HG03457 (cell line): ENCODE measurements around the gene GALNT2.

Experiments
- ATAC-seq: cut with Tn5 transposase; IDR thresholded peaks from one replicate; pipeline ENCODE4 v1.9.1; 2021; ENCODE audit warnings: moderate number of reproducible peaks; ENCODE audit not compliant: unreplicated experiment

The GALNT2 gene

DNA sequence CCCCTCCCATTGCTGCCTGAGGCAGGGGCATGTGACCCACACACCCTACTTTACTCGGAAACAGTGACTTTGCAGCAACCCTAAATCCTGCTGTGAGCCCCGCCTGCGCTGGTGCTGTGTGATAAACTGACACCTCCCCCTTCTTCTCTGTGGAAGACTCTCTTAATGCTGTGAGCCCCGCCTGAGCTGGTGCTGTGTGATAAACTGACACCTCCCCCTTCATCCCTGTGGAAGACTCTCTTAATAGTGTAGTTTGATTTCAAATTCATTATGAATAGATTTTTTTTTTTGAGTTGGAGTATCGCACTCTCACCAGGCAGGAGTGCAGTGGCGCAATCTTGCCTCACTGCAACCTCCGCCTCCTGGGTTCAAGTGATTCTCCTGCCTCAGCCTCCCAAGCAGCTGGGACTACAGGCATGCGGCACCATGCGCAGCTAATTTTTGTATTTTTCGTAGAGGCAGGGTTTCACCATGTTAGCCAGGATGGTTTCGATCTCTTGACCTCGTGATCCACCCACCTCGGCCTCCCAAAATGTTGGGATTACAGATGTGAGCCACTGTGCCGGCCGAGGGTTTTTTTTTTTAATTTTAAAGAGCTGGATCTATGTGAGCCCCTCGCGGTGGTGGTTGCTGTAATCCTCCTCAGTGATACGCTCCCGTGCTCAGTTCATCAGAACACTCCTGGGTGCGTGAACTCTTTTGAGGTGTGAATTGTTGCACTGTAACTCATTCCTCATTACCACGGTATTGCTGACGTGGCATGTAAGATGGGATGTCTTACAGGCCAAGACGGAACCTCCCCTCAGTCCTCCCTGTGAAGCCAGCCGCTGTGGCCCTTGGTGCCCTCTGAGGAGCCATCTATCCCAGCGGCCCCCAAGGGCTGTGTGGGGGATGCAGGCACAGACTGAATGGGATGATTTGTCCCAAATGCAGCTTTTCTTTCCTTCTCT is 60.3 kb downstream of the GALNT2 start:
- ATAC-seq, result no peak

DNA sequence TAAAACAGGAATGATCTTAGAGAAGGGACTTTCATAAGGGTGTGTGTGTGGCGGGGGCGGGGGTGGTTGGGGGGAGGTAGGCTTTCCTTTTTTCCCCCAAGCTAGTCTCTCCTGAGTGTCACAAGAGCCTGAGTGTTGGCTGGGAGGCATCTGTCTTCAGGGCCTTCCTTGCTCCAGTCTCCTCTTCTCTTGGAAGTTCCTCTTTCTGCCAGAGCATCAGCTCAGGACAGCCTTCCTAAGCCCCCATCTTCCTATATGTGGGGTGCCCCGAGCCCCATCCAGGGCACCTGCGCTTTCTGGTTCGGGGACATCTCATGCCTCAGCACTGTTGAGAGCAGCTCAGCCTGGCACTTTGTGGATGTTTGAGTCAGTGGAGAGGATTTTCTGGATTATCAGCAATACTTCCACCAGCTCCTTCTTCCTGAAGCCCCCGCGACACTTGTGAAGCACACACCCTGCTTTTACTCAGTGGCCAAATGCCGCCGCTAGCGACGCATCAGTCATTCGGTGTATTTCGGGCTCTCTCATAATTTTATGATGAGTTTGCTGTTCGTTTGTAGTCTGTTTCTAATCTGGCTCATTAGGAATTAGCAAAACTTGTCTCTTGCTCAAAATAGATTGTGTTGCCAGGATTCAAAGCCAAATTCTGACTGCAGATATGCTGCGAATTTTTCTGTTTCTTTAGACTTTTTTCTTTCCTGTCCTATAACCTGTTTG is 61.7 kb downstream of the GALNT2 start:
- ATAC-seq, result no peak

DNA sequence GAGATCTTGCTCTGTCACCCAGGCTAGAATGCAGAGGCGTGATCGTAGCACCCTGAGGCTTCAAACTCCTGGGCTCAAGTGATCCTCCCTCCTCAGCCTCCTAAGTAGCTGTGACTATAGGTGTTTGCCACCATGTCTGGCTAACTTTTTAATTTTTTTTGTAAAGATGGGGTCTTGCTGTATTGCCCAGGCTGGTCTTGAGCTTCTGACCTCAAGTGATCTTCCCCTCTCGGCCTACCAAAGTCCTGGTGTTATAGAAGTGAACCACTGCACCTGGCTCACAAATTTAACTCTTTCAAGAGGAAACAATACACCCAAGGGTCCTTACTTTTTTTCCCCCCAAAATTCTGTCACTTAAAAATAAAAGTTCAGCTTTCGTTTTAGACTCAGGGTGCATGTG is 62.3 kb downstream of the GALNT2 start:
- no peak for ATAC-seq

DNA sequence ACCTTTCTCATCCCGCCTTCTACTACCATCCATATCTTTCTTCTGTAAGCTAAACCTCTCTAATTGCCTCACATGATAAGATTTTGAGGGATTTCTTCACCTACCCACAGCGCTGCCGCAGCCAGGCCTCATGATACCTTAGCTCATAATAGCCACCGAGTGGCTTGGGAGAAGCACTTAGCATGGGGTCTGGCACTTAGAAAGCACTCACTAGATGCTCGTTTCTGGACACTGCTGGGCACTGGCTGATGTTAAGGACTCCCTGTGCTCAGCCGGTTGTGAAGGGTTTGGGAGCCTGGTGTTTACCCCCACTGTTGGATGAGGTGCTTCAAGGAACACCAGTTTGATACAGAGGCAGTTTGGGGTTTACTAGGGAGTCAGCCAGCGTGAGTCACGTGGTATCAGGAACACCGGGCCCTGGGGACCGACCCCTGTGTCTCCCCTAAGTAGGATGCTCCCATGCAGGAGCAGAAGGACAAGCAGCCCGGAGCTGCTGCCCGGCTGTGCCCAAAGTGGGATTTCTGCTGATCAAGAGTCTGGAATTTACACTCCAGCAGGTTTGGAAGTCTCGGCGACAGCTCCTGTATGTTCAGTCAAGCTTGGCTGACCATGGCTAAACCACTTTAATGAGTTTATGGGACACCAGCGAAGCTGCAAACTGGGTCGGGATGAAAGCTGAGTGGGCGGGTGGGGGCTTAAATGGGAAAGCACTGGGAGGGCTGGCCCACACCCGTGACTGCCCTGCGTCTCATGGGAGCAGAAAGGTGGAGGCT is 63.3 kb downstream of the GALNT2 start:
- no peak for ATAC-seq

DNA sequence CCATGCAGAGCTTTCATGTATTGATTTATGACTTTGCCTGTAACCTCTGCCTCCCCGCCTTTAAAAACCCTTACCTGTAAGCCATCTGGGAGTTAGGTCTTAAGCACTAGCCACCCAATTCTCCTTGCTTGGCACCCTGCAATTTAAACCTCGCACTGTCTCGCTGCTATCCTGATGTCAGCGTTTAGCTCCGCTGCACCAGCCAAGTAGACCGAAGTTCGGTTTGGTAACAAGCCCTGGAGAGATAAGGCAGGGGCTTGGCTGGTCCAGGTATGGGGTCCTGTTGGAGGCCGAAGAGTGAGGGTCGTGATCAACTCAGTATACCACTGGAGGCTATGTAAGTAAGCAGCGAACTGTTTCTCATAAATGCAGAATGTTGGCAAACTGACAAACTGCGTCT is 64.4 kb downstream of the GALNT2 start:
- no peak for ATAC-seq

DNA sequence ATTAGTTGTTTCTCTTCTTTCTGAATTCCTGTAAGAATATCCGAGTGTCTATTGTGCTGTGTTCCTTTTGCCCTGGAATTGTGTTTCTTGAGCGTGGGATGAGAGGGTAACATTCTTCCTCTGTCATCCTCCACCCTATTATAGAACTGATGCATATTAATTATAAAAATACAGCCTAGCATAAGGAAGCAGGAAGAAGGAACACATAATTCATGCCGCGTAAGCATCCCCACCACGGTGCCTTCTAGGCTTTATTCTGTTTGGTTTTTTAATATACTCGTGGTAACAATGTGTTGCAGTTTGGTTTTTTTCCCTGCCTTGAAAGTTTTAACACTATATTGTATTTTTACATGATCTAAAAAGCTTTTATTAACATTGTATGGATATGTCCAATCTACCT is 65.7 kb downstream of the GALNT2 start:
- no peak for ATAC-seq

DNA sequence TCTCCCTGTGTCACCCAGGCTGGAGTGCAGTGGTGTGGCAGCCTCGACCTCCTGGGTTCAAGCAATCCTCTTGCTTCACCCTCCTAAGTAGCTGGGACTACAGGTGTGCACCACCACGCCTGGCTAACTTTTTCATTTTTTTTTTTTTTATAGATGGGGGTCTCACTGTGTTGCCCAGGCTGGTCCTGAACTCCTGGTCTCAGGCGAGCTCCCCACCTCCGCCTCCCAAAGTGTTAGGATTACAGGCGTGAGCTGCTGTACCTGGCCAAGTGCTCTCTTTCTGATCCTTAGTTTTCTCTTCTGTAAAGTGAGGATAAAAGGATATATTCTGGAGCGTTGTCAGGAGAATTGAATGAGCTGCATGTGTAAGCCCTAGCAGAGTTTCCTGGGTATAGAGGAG is 68.7 kb downstream of the GALNT2 start:
- ATAC-seq, result no peak

DNA sequence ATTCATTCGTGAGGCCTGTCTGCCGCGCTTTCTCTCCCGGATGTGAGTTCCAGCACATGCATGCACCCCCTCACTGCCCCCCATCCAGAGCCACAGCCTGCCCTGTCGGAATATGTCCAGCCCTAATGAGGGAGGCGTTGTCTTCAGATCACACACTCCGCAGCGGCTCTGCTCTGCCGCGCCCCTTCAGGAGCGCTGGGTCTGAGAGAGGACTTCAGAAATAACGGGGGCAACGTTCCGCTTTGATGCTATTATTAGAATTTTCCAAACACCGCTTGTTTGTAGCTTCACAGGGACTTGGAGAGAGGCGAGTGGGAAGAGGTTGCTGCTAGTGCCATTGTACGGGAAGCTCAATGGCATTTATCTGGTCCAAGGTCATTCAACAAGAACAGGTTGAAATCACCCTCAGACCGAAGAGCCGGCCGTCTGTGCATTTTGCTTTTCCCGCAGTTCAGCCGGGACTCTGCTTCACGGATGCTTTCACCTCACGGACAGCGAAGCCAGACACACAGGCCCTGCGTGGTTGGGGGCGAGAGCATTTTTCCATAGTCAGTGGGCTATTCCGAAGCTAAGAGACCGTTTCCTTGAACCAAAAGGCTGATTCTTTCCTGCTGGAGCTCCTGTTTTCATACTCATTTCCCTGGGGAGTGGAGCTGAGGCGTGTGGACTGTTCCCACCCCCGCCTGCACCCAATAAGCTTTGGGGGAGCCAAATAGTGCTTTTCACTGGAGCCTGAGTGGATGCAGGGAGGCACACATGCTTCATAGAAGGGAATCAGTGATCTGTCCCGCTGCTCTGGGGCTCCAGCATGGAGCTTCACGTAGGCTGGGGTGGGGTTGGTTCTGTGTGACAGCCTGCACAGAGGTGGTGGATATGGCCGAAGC is 69.7 kb downstream of the GALNT2 start:
- ATAC-seq, result no peak

DNA sequence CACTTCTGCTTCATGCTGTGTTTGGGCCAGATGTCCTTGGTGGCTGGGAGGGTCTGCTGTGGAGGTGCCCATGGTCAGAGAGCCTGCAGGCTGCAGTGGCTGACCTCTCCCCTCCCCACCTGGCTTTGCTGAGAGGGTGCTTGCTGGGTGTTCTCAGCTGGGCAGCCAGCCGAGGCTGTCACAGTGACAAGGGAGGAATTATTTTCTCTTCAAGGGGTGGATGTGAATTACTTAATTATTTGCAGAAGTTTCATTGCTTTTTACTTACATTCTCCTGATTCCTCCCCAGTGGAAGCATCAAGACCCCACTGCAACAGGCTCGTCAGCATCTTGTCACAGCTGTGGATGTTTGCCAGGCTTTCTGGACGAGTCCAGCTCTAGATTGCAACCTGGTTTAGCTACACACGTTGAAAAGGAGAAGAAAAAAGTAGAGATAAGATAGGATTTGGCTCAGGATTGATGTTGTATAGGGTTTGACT is 70.3 kb downstream of the GALNT2 start:
- ATAC-seq, result no peak

DNA sequence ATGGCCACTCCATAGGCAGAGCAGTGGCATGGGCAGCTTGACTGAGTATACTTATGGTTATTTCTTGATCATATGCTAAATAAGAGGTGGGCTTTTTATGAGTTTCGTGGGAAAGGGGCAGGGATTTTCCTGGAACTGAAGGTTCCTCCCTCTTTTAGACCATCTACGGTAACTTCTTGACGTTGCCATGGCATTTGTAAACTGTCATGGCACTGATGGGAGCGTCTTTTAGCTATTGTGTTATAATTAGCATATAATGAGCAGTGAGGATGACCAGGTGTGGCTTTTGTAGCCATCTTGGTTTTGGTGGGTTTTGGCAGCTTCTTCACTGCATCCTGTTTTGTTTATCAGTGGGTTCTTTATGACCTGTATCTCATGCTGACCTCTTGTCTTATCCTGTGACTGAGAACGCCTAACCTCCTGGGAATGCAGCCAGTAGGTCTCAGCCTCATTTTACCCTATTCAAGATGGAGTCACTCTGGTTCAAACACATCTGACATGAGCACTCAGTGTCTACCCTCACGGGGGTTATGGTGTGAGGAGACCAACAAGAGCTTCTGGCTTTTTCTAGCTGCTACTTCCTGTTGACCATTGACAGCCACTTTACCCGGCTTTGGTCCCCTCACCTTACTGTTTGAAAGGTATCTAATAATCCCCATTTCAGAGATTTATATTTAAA is 71.7 kb downstream of the GALNT2 start:
- ATAC-seq, result no peak

DNA sequence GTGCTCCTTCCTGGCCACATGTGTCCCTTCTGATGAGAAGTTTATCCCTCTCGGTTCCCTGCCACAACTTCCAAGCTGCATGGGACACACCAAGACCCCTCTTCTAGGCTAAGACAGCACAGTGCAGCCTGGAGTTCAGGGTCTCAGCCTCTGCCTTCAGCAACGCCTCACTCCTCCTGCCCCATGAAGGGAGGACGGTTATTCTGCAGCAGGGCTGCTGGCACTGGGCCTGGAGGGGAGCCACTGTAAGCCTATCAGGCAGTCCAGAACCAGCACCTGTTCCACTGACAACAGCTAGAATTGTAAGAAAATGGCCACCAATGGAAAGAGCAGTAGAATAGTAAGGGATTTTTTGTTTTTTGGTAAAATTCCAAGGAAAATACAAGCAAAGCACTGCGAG is 72.3 kb downstream of the GALNT2 start:
- no peak for ATAC-seq

DNA sequence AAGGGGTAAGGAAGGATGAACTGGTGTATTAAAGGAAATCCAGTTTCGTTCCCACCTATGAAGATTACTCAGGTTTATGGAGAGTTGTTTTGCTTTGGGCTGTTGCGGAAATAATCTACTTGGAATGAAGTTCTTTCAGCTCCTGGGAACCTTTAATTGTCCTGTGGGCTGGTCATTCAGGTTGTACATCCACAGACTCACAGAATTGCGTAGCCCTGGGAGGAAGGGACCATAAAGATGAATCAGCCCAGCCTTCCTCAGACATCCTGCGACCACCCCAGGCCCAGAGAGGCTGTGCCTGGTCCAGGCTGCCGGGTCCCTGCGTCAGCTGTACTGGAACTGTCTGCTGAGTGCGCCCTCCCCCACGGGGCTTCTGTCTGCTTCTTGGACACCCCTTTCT is 72.7 kb downstream of the GALNT2 start:
- no peak for ATAC-seq

DNA sequence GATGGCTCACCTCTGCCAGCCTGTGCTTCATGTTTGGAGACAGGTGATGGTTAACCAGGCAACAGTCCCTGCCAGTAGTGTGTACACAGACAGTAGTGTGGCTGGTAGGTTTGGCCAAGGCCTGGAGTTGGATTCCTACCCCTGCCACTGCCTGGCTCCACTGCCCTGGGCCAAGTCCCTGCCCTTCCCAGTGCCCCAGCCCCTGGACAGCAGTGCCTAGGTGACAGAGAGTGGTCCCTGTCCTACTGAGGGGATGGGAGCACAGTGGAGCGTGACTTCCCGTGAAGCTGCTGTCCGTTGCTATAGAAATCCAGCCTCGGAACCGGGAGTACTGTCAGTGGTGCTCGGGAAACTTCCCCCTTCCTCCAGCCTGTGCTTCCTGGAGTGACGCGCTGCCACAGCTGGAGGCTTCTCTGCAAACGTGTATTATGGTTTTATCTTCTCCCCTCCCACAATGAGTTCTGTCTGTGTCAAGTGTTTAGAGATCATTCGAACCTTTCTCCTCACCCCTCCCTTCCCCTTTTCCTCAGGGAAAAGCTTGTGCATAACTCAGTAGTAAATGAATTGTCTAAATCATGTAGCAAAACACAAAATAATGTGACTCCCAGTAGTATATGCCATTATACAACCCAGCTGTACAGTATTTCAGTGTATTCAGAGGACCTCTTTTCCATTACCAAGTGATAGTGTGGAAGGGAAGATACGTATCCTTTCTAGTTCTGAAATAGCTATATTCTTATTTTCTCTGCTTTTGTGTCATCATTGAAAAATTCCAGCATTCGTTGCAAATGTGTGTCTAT is 73.4 kb downstream of the GALNT2 start:
- no peak for ATAC-seq

DNA sequence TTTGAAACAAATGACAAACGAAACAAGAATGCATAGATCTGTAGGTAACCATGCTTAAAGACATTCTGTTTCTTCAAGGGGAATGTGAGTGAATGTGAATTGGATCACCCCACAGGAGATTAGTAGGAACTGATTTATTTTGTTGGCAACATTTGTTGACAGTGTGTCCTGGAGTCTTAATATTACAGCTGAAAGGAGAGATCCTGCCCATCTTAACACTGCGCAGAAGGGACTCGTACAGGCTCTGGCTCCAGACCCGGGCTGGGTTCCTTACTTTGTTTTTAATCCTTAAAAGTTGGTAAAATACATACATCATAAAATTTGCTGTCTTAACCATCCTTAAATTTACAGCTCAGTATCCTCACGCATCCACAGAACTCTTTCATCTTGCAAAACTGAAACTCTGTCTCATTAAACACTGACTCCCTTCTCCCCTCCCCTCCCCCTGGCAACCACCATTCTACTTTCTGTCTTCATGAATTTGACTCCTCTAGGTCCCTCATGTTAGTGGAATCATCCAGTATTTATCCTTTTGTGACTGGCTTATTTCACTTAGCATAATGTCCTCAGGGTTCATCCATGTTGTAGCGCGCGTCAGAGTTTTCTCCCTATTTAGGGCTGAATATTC is 74.1 kb downstream of the GALNT2 start:
- ATAC-seq, result no peak

DNA sequence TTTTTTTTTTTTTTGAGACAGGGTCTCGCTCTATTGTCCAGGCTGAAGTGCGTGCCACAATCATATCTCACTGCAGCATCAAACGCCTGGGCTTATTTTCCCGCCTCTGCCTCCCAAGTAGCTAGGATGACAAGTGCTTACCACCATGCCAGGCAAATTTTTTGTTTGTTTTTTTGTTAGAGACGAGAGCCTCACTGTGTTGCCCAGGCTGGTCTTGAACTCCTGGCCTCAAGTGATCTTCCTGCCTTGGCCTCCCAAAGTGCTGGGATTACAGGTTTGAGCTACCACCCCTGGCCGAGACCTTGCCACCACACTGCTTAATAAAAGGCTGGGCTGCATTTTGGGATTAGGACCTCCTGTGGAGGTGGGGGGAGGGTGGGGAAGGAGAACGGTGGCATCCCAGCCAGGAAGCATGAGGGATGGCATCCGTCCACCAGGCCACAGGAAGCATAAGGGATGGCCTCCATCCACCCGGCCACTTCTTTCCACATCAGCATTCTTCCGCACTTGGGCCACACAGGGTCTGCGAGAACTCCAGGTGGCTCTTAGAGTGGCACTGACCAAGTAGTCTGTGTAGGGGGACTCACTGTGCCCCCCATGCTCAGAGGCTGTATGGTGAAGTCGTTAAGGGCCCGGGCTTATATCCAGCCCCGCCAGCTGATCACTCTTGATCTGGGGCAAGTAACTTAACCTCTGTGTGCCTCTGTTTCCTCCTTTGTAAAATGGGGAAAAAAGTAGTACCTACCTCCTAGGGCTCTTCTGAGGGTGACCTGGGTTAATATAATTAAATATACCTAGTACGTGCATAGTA is 75.0 kb downstream of the GALNT2 start:
- ATAC-seq, result no peak

DNA sequence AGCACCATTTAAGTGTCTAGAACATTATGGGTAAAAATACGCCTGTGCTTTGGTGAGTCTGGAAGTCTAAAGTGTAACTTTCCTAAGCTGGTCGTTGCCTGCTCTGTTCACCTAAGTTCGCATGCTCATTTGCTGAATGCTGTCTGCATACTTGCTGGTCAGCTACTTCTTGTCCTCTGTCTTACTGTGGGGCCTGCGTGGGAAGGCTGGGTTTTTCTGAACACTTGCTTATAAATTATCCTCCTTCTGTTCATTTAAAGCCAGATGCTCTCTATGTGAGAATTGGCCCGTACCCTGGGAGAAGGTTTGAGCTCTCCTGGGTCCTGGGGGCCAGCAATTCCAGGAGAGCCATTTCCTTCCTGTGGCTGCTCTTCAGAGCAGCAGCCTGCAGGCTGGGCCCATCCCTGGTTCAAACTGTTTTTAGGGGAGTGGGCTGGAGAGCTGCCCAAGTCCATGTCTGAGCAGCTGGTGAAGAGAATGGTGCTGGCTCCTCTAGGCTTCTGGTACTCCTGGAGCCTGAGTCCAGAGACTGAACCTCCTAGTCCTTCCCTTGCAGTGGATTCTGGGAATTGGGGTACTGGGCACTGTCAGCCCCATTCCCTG is 75.7 kb downstream of the GALNT2 start:
- no peak for ATAC-seq

DNA sequence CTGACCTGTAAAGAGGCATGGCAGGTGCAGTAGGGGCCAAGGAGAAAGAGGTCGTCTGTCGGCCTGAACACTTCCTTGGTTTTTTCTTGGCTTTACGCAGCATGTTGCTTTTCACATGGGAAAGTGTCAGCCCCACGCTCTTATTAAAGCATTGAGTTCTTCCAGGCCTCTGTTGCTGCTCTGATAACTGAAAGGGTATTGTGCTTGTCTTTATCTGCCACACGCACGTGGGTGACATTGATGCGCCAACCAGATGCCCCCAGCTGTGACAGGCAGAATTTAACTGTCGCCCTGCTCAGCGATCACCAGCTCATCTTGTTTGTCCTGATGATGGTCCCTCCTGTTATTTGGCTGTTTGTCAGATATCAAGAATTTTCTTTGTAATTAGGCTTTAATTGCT is 76.5 kb downstream of the GALNT2 start:
- ATAC-seq, result no peak
